ENCODE data around the gene CFAP92. TPM values are rescaled to one million over a fixed set of nuclear protein-coding genes. Genes with fewer than 3 reads are reported as not detected.

Gene CFAP92
- total RNA-seq, 1 donor from 2014 or later, result 0.52 TPM

GRCh38 chr3:129009266-129009665, 15.4 kb upstream of the CFAP92 start:
- FAIRE-seq (no peak), DNase-seq (ENCODE audit: low read depth) (no peak)
- no peak overlapping the region for H2AFZ ChIP-seq (ENCODE audit: low read depth, low read length)
- TF ChIP-seq CTCF (IDR thresholded peaks at IDR 0.05; ENCODE audit: insufficient read depth, low read depth, low read length) (no peak), EZH2 (IDR thresholded peaks at IDR 0.05; ENCODE audit: insufficient read depth, low read length) (no peak)
- H3K4me3 ChIP-seq (ENCODE audit: insufficient read depth, low read depth, low read length), result no peak overlapping the region
- no peak overlapping the region for H3K4me3 Mint-ChIP-seq (ENCODE audit: unreplicated experiment)
- H3K27ac ChIP-seq (ENCODE audit: low read depth, low read length), result no peak overlapping the region
- H3K36me3 ChIP-seq (ENCODE audit: insufficient read depth, low read length), result no peaks in the 10 kb centered on the region
- H4K20me1 ChIP-seq (ENCODE audit: insufficient read depth, low read length), result no peaks in the 10 kb centered on the region
- H3K4me1 ChIP-seq (ENCODE audit: insufficient read depth, low read length), result peaks cover 2% of the 10 kb centered on the region
- H3K36me3 Mint-ChIP-seq (ENCODE audit: low read depth, unreplicated experiment), result no peaks in the 10 kb centered on the region
- H3K4me1 Mint-ChIP-seq (ENCODE audit: low read depth, unreplicated experiment), result no peaks in the 10 kb centered on the region
- peaks cover 49% of the 10 kb centered on the region for H3K27me3 Mint-ChIP-seq (ENCODE audit: low read depth, unreplicated experiment)
- no peaks in the 10 kb centered on the region for H3K79me2 ChIP-seq (ENCODE audit: insufficient read depth, low read length)
- peaks cover 25% of the 10 kb centered on the region for H3K27me3 ChIP-seq (ENCODE audit: insufficient read depth, low read length)
- no peak overlapping the region for H3K9ac ChIP-seq (ENCODE audit: low read length)
- H3K4me2 ChIP-seq (ENCODE audit: low read length), result no peak overlapping the region
- peaks cover 2% of the 10 kb centered on the region for H3K9me3 ChIP-seq (ENCODE audit: insufficient read depth, low read depth, low read length)
- no peak overlapping the region for H3K27ac Mint-ChIP-seq (ENCODE audit: unreplicated experiment)
- H3K9me3 Mint-ChIP-seq (ENCODE audit: unreplicated experiment), result no peaks in the 10 kb centered on the region

DNA sequence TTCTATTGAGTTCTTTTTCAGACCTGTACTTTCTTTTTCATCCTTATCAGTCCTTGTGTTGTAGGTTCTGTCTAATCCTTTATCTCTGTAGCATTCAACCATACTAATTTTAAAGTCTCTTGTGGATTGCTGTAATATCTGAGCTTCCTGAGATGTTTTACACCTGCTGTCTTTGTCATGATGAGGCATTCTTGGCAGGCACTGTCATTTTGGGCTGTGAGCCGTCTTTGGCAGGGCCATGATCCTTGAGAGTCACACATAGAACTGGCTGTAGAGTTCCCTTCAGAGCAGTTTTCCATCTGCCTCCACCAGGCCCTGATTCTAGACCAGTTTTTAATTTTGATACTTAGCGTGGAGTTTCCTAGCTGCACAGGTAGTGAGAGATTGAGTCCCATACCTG, 13.9 kb upstream of the CFAP92 start:
- Mint-ChIP-seq H3K4me3 (ENCODE audit: unreplicated experiment) (no peak overlapping the region), H3K27me3 (ENCODE audit: low read depth, unreplicated experiment) (peaks cover 58% of the 10 kb centered on the region), H3K36me3 (ENCODE audit: low read depth, unreplicated experiment) (no peaks in the 10 kb centered on the region), H3K9me3 (ENCODE audit: unreplicated experiment) (no peaks in the 10 kb centered on the region), H3K4me1 (ENCODE audit: low read depth, unreplicated experiment) (no peaks in the 10 kb centered on the region), H3K27ac (ENCODE audit: unreplicated experiment) (no peak overlapping the region)
- Histone ChIP-seq H3K4me3 (ENCODE audit: insufficient read depth, low read depth, low read length) (no peak overlapping the region), H3K79me2 (ENCODE audit: insufficient read depth, low read length) (no peaks in the 10 kb centered on the region), H3K4me2 (ENCODE audit: low read length) (no peak overlapping the region), H2AFZ (ENCODE audit: low read depth, low read length) (no peak overlapping the region), H3K27ac (ENCODE audit: low read depth, low read length) (no peak overlapping the region), H4K20me1 (ENCODE audit: insufficient read depth, low read length) (peaks cover 3% of the 10 kb centered on the region), H3K27me3 (ENCODE audit: insufficient read depth, low read length) (peaks cover 38% of the 10 kb centered on the region), H3K4me1 (ENCODE audit: insufficient read depth, low read length) (peaks cover 2% of the 10 kb centered on the region), H3K9me3 (ENCODE audit: insufficient read depth, low read depth, low read length) (no peaks in the 10 kb centered on the region), H3K36me3 (ENCODE audit: insufficient read depth, low read length) (no peaks in the 10 kb centered on the region), H3K9ac (ENCODE audit: low read length) (no peak overlapping the region)
- DNase-seq (ENCODE audit: low read depth) (no peak), FAIRE-seq (no peak)
- TF ChIP-seq CTCF (IDR thresholded peaks at IDR 0.05; ENCODE audit: insufficient read depth, low read depth, low read length), result no peak
- TF ChIP-seq EZH2 (IDR thresholded peaks at IDR 0.05; ENCODE audit: insufficient read depth, low read length), result no peak

DNA sequence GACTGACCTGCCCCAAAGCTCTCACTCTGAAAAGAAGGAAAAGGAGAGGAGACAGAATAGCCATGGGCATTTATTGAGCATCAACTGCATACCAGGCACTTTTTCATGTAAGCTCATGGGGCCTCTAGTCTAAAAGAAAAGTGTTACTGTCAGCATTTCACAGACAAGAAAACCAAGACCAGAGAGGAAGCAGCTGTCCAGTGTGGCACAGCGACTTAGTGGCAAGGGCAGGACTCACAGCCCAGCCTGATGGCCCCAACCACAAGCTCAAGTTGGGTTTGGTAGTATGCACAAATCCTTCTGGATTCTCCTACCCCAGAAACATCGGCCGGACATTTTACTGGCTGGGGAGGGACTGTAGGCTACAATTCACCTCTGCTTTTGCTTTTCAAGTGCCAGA, 13.0 kb upstream of the CFAP92 start:
- no peak overlapping the region for H2AFZ ChIP-seq (ENCODE audit: low read depth, low read length)
- no peaks in the 10 kb centered on the region for H3K79me2 ChIP-seq (ENCODE audit: insufficient read depth, low read length)
- FAIRE-seq (no peak), DNase-seq (ENCODE audit: low read depth) (no peak)
- Mint-ChIP-seq H3K4me1 (ENCODE audit: low read depth, unreplicated experiment) (no peaks in the 10 kb centered on the region), H3K9me3 (ENCODE audit: unreplicated experiment) (no peaks in the 10 kb centered on the region), H3K36me3 (ENCODE audit: low read depth, unreplicated experiment) (no peaks in the 10 kb centered on the region), H3K4me3 (ENCODE audit: unreplicated experiment) (no peak overlapping the region), H3K27me3 (ENCODE audit: low read depth, unreplicated experiment) (peaks cover 65% of the 10 kb centered on the region), H3K27ac (ENCODE audit: unreplicated experiment) (no peak overlapping the region)
- no peak overlapping the region for H3K27ac ChIP-seq (ENCODE audit: low read depth, low read length)
- H3K9ac ChIP-seq (ENCODE audit: low read length), result no peak overlapping the region
- H3K36me3 ChIP-seq (ENCODE audit: insufficient read depth, low read length), result no peaks in the 10 kb centered on the region
- no peak overlapping the region for H3K4me2 ChIP-seq (ENCODE audit: low read length)
- peaks cover 46% of the 10 kb centered on the region for H3K27me3 ChIP-seq (ENCODE audit: insufficient read depth, low read length)
- H3K4me3 ChIP-seq (ENCODE audit: insufficient read depth, low read depth, low read length), result no peak overlapping the region
- no peak for TF ChIP-seq CTCF (IDR thresholded peaks at IDR 0.05; ENCODE audit: insufficient read depth, low read depth, low read length)
- no peak for TF ChIP-seq EZH2 (IDR thresholded peaks at IDR 0.05; ENCODE audit: insufficient read depth, low read length)
- peaks cover 2% of the 10 kb centered on the region for H3K4me1 ChIP-seq (ENCODE audit: insufficient read depth, low read length)
- H3K9me3 ChIP-seq (ENCODE audit: insufficient read depth, low read depth, low read length), result no peaks in the 10 kb centered on the region
- H4K20me1 ChIP-seq (ENCODE audit: insufficient read depth, low read length), result peaks cover 7% of the 10 kb centered on the region
